CD14-positive monocyte (primary cell): ENCODE data around the gene RPS21. TPM values are rescaled to one million over a fixed set of nuclear protein-coding genes. Genes with fewer than 3 reads are reported as not detected.

Experiments
- DNase-seq, 3 donors: peaks; one replicate each; pipeline ENCODE4 v3.0.0-alpha.2; 2011 to 2022
- H2AFZ ChIP-seq: 2 replicates; pipeline ENCODE4 v1.6.0; 2012; ENCODE audit warnings: mild to moderate bottlenecking, low read depth, low read length, inconsistent platforms; ENCODE audit not compliant: insufficient read depth, poor library complexity, severe bottlenecking
- H3K27ac ChIP-seq, 2 donors: 1 replicate in 1 of 2; 2 replicates in 1 of 2; pipeline ENCODE4 v1.5.1; 2012 to 2013; ENCODE audit warnings: low read length in 2 of 2, control low read depth in 1 of 2, inconsistent platforms in 1 of 2, low read depth in 1 of 2, mild to moderate bottlenecking in 1 of 2
- H3K27me3 ChIP-seq, 2 donors: one replicate each; pipeline versions ENCODE4 v1.6.0 to v1.6.1; 2011 to 2013; ENCODE audit warnings: low read length in 2 of 2; ENCODE audit not compliant: control insufficient read depth in 2 of 2, insufficient read depth in 2 of 2
- H3K36me3 ChIP-seq, 2 donors: replicated peaks in 1 of 2; 1 replicate in 1 of 2; 2 replicates in 1 of 2; pipeline versions ENCODE4 v1.5.1 to v1.6.1; 2012 to 2013; ENCODE audit warnings: low read length in 2 of 2, control low read depth in 1 of 2, inconsistent platforms in 1 of 2, mild to moderate bottlenecking in 1 of 2; ENCODE audit not compliant: insufficient read depth in 2 of 2, control insufficient read depth in 1 of 2
- H3K4me1 ChIP-seq, 2 donors: 1 replicate in 1 of 2; 2 replicates in 1 of 2; pipeline versions ENCODE4 v1.5.1 to v1.6.1; 2012 to 2013; ENCODE audit warnings: low read length in 2 of 2, control low read depth in 1 of 2, inconsistent platforms in 1 of 2, mild to moderate bottlenecking in 1 of 2, moderate library complexity in 1 of 2; ENCODE audit not compliant: insufficient read depth in 2 of 2, control insufficient read depth in 1 of 2
- H3K4me2 ChIP-seq: replicated peaks from 2 replicates; pipeline ENCODE3; 2012; ENCODE audit warnings: low read length, moderate library complexity, mild to moderate bottlenecking; ENCODE audit not compliant: poor library complexity, severe bottlenecking; ENCODE audit errors: extremely low read depth
- H3K4me3 ChIP-seq, 3 experiments: fragments of 200-600 bp in 1 of 3; sonication (generic) in 1 of 3; replicated peaks in 1 of 3; 1 replicate in 2 of 3; 2 replicates in 1 of 3; pipeline ENCODE4 v1.5.1; 2011 to 2013; ENCODE audit warnings: low read length in 3 of 3, mild to moderate bottlenecking in 3 of 3, control low read depth in 2 of 3, low read depth in 2 of 3, inconsistent platforms in 1 of 3, moderate library complexity in 1 of 3
- H3K79me2 ChIP-seq: 2 replicates; pipeline ENCODE4 v1.6.0; 2012; ENCODE audit warnings: mild to moderate bottlenecking, control low read depth, inconsistent platforms, low read length, moderate library complexity; ENCODE audit not compliant: insufficient read depth
- H3K9ac ChIP-seq: 2 replicates; pipeline ENCODE4 v1.6.0; 2017; ENCODE audit warnings: low read length, mild to moderate bottlenecking; ENCODE audit not compliant: insufficient read depth, poor library complexity, severe bottlenecking
- H3K9me3 ChIP-seq, 2 donors: replicated peaks in 1 of 2; 1 replicate in 1 of 2; 2 replicates in 1 of 2; pipeline versions ENCODE4 v1.5.1 to v1.6.1; 2012 to 2013; ENCODE audit warnings: low read length in 2 of 2, control low read depth in 1 of 2; ENCODE audit not compliant: control insufficient read depth in 1 of 2, insufficient read depth in 1 of 2
- H4K20me1 ChIP-seq: 2 replicates; pipeline ENCODE4 v1.6.0; 2012; ENCODE audit warnings: mild to moderate bottlenecking, low read length, control low read depth, moderate library complexity; ENCODE audit not compliant: insufficient read depth
- H3K27ac Mint-ChIP-seq, 7 donors: one replicate each; pipeline ENCODE4 v1.8.0; 2020; ENCODE audit warnings: mild to moderate bottlenecking in 7 of 7, mixed read lengths in 7 of 7, moderate library complexity in 6 of 7, inconsistent platforms in 2 of 7
- H3K27me3 Mint-ChIP-seq, 3 donors: one replicate each; pipeline ENCODE4 v1.8.0; 2021 to 2022; ENCODE audit warnings: low read depth in 3 of 3, mild to moderate bottlenecking in 3 of 3, mixed read lengths in 3 of 3, moderate library complexity in 3 of 3, inconsistent platforms in 1 of 3
- H3K36me3 Mint-ChIP-seq, 2 donors: one replicate each; pipeline ENCODE4 v1.8.0; 2020; ENCODE audit warnings: mixed read lengths in 2 of 2, inconsistent platforms in 1 of 2, mild to moderate bottlenecking in 1 of 2
- H3K4me1 Mint-ChIP-seq: one replicate; pipeline ENCODE4 v1.8.0; 2020; ENCODE audit warnings: mild to moderate bottlenecking, mixed read lengths
- H3K4me3 Mint-ChIP-seq, 2 donors: one replicate each; pipeline ENCODE4 v1.8.0; 2020; ENCODE audit warnings: mild to moderate bottlenecking in 2 of 2, mixed read lengths in 2 of 2, moderate library complexity in 1 of 2
- H3K9me3 Mint-ChIP-seq, 7 donors: one replicate each; pipeline ENCODE4 v1.8.0; 2020 to 2022; ENCODE audit warnings: mixed read lengths in 7 of 7, mild to moderate bottlenecking in 6 of 7, moderate library complexity in 6 of 7, inconsistent platforms in 2 of 7
- CTCF ChIP-seq: fragments of 200-600 bp; IDR thresholded peaks from one replicate; pipeline ENCODE4 v1.8.0; 2022; ENCODE audit warnings: antibody characterized with exemption, mild to moderate bottlenecking
- WGBS: methylation state at CpG from one replicate; pipeline ENCODE4 v1.1.5; 2013; ENCODE audit warnings: missing lambda C conversion rate; ENCODE audit not compliant: insufficient coverage; 5-methylcytosine and 5-hydroxymethylcytosine counted together
- intact Hi-C, 2 donors: fragments of 100-400 bp; cut with micrococcal nuclease; formaldehyde crosslinking; loops; one replicate each; pipeline versions ENCODE4 v1.15.0 to v1.15.1; 2023
- polyA plus RNA-seq, 3 donors: library from polyadenylated mRNA; depleted of rRNA in 1 of 3; unstranded in 2 of 3; stranded (reverse) in 1 of 3; fragments of 300-500 nt in 2 of 3; fragments of >200 nt in 1 of 3; fragmentation: Illumina TruSeq in 2 of 3; gene quantifications; 1 replicate in 2 of 3; 2 replicates in 1 of 3; pipeline ENCODE4 v1.2.3, GENCODE V29; 2012 to 2021

The RPS21 gene
- polyA plus RNA-seq, 3 donors, result 799 to 6,263 (median 968) TPM

- no peak for TF ChIP-seq CTCF
- Histone ChIP-seq H3K9ac (no peak overlapping the region), H4K20me1 (no peaks in the 10 kb centered on the region), H3K4me2 (no peak overlapping the region), H2AFZ (no peak overlapping the region), H3K36me3 (no peaks in the 10 kb centered on the region), H3K9me3 (no peaks in the 10 kb centered on the region), H3K79me2 (no peaks in the 10 kb centered on the region), H3K4me1 (peaks cover 0 to under 1% of the 10 kb centered on the region in 2 donors), H3K4me3 (no peak overlapping the region), H3K27ac (no peak overlapping the region), H3K27me3 (peaks cover 0 to 1% of the 10 kb centered on the region in 2 donors)
- H3K36me3 Mint-ChIP-seq, result no peaks in the 10 kb centered on the region
- DNase-seq, result no peak
- no peak overlapping the region for H3K27ac Mint-ChIP-seq
- H3K4me3 Mint-ChIP-seq, result no peak overlapping the region
- peaks cover 0 to 9% (median 4%) of the 10 kb centered on the region in 3 donors for H3K27me3 Mint-ChIP-seq
- H3K9me3 Mint-ChIP-seq, result no peaks in the 10 kb centered on the region
- no peaks in the 10 kb centered on the region for H3K4me1 Mint-ChIP-seq
- intact Hi-C loops, result no loop called here
- WGBS, result 84% methylated on average over 18 of the region's 24 CpGs
Observed at GRCh38 chr20:62415354-62416111, 28.6 kb downstream of the RPS21 start.

GRCh38 chr20:62416651-62417637 lies 30.0 kb downstream of the RPS21 start:
- H3K4me3 ChIP-seq, result no peak overlapping the region
- H3K79me2 ChIP-seq, result no peaks in the 10 kb centered on the region
- H3K4me1 ChIP-seq, result no peaks in the 10 kb centered on the region
- no peak overlapping the region for H3K9ac ChIP-seq
- no peak for TF ChIP-seq CTCF
- no peak for DNase-seq
- H2AFZ ChIP-seq, result no peak overlapping the region
- H3K9me3 ChIP-seq, result peaks cover 0 to 5% of the 10 kb centered on the region in 2 donors
- intact Hi-C loops, result no loop called here
- no peaks in the 10 kb centered on the region for H4K20me1 ChIP-seq
- H3K4me2 ChIP-seq, result no peak overlapping the region
- H3K9me3 Mint-ChIP-seq, result peaks cover 0 to 4% (median 0%) of the 10 kb centered on the region in 7 donors
- no peaks in the 10 kb centered on the region for H3K36me3 ChIP-seq
- H3K27me3 ChIP-seq, result no peaks in the 10 kb centered on the region
- peaks cover 0 to 7% (median 2%) of the 10 kb centered on the region in 3 donors for H3K27me3 Mint-ChIP-seq
- no peak overlapping the region for H3K27ac ChIP-seq
- no peak overlapping the region for H3K4me3 Mint-ChIP-seq
- no peaks in the 10 kb centered on the region for H3K4me1 Mint-ChIP-seq
- no peaks in the 10 kb centered on the region for H3K36me3 Mint-ChIP-seq
- 86% methylated on average over 28 of the region's 43 CpGs for WGBS
- H3K27ac Mint-ChIP-seq, result no peak overlapping the region
